Panc1 (cell line): Measurements from ENCODE around the gene C6orf62.

Source experiments
- POLR2AphosphoS5 ChIP-seq: IDR thresholded peaks from 2 replicates; pipeline ENCODE4 v1.6.1; 2012; ENCODE audit warnings: mild to moderate bottlenecking, low read depth, low read length, moderate library complexity
- TF ChIP-seq, protein P1 (sequence below): fragments of 450-650 bp; IDR thresholded peaks from 2 replicates; pipeline ENCODE4 v1.5.1; 2017; ENCODE audit warnings: mild to moderate bottlenecking

DNA sequence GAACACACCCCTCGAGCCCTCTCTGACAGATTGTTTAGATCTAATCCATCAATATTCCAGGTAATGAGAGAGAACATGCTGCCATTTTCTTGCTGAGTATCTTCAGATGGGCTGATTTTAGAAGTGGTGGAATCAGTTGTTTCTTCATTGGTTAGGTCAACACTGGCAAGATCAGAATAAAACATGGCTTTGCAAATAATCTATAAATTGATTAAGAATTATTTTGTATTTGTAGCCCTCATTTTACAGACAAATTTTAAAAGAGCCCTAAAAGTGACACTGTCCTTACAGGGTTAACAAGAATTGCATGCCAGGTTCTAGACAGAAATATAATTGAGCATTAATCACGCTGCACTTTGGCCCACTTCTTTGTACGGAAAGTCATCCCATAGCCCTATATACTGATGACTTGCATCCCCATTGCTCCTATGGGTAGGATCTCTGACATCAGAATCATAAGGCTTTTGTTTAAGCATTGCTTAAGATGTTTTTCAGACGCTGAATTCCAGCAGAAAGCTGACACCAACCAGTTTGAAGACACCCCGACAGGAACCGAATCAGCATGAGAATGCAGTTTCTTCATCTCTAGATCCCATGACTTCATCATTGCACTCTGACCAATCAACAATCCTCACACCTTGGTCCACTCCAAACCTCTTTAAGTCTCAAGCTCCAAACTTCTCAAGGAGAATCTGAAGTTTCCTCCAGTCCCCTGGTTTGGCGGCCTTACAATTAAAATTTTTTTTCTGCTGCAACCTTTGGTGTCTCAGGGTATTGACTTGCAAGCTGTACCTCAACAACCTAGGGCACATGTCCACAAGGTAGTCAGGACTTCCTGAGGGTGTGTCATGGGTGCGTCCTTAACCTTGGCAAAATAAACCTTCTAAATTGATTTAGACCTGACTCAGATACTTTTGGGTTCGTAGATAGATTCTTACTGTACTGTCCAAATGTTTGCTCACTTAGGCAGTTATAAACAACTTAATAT lies 60.1 kb downstream of the C6orf62 start:
- TF ChIP-seq, protein P1, sequence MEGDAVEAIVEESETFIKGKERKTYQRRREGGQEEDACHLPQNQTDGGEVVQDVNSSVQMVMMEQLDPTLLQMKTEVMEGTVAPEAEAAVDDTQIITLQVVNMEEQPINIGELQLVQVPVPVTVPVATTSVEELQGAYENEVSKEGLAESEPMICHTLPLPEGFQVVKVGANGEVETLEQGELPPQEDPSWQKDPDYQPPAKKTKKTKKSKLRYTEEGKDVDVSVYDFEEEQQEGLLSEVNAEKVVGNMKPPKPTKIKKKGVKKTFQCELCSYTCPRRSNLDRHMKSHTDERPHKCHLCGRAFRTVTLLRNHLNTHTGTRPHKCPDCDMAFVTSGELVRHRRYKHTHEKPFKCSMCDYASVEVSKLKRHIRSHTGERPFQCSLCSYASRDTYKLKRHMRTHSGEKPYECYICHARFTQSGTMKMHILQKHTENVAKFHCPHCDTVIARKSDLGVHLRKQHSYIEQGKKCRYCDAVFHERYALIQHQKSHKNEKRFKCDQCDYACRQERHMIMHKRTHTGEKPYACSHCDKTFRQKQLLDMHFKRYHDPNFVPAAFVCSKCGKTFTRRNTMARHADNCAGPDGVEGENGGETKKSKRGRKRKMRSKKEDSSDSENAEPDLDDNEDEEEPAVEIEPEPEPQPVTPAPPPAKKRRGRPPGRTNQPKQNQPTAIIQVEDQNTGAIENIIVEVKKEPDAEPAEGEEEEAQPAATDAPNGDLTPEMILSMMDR = no peak
- no peak for TF ChIP-seq POLR2AphosphoS5
